Endothelial cell of umbilical vein (primary cell): ENCODE measurements around the gene GLI1. TPM values are rescaled to one million over a fixed set of nuclear protein-coding genes. Genes with fewer than 3 reads are reported as not detected.

Source experiments
- BruUV-seq: library from RNA; stranded (reverse); fragments of 400-500 nt; replicated peaks from 2 replicates; lab custom pipeline; 2021; lab: Mats Ljungman, UMichigan
- CTCF ChIA-PET: fragments of 300-600, 350-600 bp; sonication (Branson Sonifier 250); formaldehyde crosslinking; loops from one replicate; lab custom pipeline; 2021; ENCODE audit warnings: antibody characterized with exemption, inconsistent platforms; lab: Charles Lee
- POLR2A ChIA-PET: fragments of 300-600, 350-600 bp; sonication (Branson Sonifier 250); formaldehyde crosslinking; loops from one replicate; lab custom pipeline; 2021; ENCODE audit warnings: antibody characterized with exemption, inconsistent platforms; lab: Charles Lee
- DNase-seq: peaks from one replicate; pipeline ENCODE4 v3.0.0-alpha.2; 2011; ENCODE audit warnings: low read depth, low spot score
- FAIRE-seq: peaks from 2 replicates; lab custom pipeline; 2011; peaks lifted over from hg19 to GRCh38; lab: Jason Lieb, UNC
- H2AFZ ChIP-seq: 2 replicates; pipeline ENCODE4 v1.6.0; 2012; ENCODE audit warnings: low read depth, low read length, control low read depth, inconsistent platforms
- H3K27ac ChIP-seq: 2 replicates; pipeline ENCODE4 v1.5.1; 2011; ENCODE audit warnings: low read depth, mild to moderate bottlenecking, control low read depth, low read length, moderate library complexity; ENCODE audit not compliant: insufficient read depth
- H3K27me3 ChIP-seq, 2 experiments: 2 replicates each; pipeline versions ENCODE4 v1.6.0 to v1.6.1; 2011; ENCODE audit warnings: low read length in 2 of 2, mixed read lengths in 1 of 2; ENCODE audit not compliant: control insufficient read depth in 2 of 2, insufficient read depth in 2 of 2
- H3K36me3 ChIP-seq, 2 experiments: 2 replicates in 1 of 2; 3 replicates in 1 of 2; pipeline ENCODE4 v1.5.1; 2011; ENCODE audit warnings: low read length in 2 of 2, mild to moderate bottlenecking in 1 of 2, moderate library complexity in 1 of 2; ENCODE audit not compliant: control insufficient read depth in 2 of 2, insufficient read depth in 2 of 2; ENCODE audit errors: extremely low read depth in 1 of 2
- H3K4me1 ChIP-seq: 3 replicates; pipeline ENCODE4 v1.5.1; 2011; ENCODE audit warnings: mild to moderate bottlenecking, low read length; ENCODE audit not compliant: control insufficient read depth, insufficient read depth; ENCODE audit errors: extremely low read depth
- H3K4me2 ChIP-seq: 2 replicates; pipeline ENCODE4 v1.6.1; 2011; ENCODE audit warnings: low read length, control low read depth, mixed read lengths; ENCODE audit not compliant: insufficient read depth
- H3K4me3 ChIP-seq, 3 experiments: fragments of 200-600 bp in 1 of 3; sonication (generic), shearing (Covaris generic) in 1 of 3; replicated peaks in 1 of 3; 2 replicates each; pipeline ENCODE4 v1.5.1; 2011 to 2016; ENCODE audit warnings: control low read depth in 3 of 3, low read length in 3 of 3, mild to moderate bottlenecking in 2 of 3, inconsistent platforms in 1 of 3, low read depth in 1 of 3, moderate library complexity in 1 of 3; ENCODE audit not compliant: insufficient read depth in 1 of 3
- H3K79me2 ChIP-seq: 2 replicates; pipeline ENCODE4 v1.6.0; 2012; ENCODE audit warnings: low read length, inconsistent platforms; ENCODE audit not compliant: control insufficient read depth, insufficient read depth
- H3K9ac ChIP-seq: replicated peaks from 2 replicates; pipeline ENCODE3; 2011; ENCODE audit warnings: low read length, control low read depth; ENCODE audit not compliant: insufficient read depth; ENCODE audit errors: extremely low read depth
- H3K9me1 ChIP-seq: replicated peaks from 3 replicates; pipeline ENCODE4 v1.6.0; 2011; ENCODE audit warnings: mild to moderate bottlenecking, low read length; ENCODE audit not compliant: control insufficient read depth, insufficient read depth; ENCODE audit errors: extremely low read depth
- H3K9me3 ChIP-seq: replicated peaks from 2 replicates; pipeline ENCODE4 v1.5.1; 2012; ENCODE audit warnings: low read length, inconsistent platforms; ENCODE audit not compliant: control insufficient read depth, insufficient read depth
- H4K20me1 ChIP-seq: replicated peaks from 2 replicates; pipeline ENCODE3; 2011; ENCODE audit warnings: mild to moderate bottlenecking, low read length; ENCODE audit not compliant: control insufficient read depth, insufficient read depth; ENCODE audit errors: extremely low read depth
- CTCF ChIP-seq, 2 donors: IDR thresholded peaks; 1 replicate in 1 of 2; 2 replicates in 1 of 2; pipeline ENCODE4 v1.5.1; 2011; ENCODE audit warnings: low read length in 2 of 2, mild to moderate bottlenecking in 2 of 2, moderate library complexity in 2 of 2, control low read depth in 1 of 2, inconsistent platforms in 1 of 2, low read depth in 1 of 2; ENCODE audit not compliant: insufficient read depth in 1 of 2; ENCODE audit errors: extremely low read depth in 1 of 2
- EZH2 ChIP-seq: IDR thresholded peaks from 2 replicates; pipeline ENCODE4 v1.6.1; 2012; ENCODE audit warnings: borderline replicate concordance, low read depth, mild to moderate bottlenecking, moderate library complexity, low read length, inconsistent platforms; ENCODE audit not compliant: severe bottlenecking
- FOS ChIP-seq: IDR thresholded peaks from 2 replicates; pipeline ENCODE4 v1.6.1; 2011; ENCODE audit warnings: mild to moderate bottlenecking, low read length, moderate library complexity, borderline replicate concordance; ENCODE audit not compliant: insufficient read depth
- GATA2 ChIP-seq: IDR thresholded peaks from 2 replicates; pipeline ENCODE4 v1.7.0; 2011; ENCODE audit warnings: low read depth, mild to moderate bottlenecking, moderate library complexity, mixed read lengths, low read length; ENCODE audit not compliant: insufficient read length, insufficient read depth
- JUN ChIP-seq: IDR thresholded peaks from 2 replicates; pipeline ENCODE4 v1.6.1; 2011; ENCODE audit warnings: borderline replicate concordance, low read depth; ENCODE audit not compliant: insufficient read length, insufficient read depth
- MAX ChIP-seq: IDR thresholded peaks from 2 replicates; pipeline ENCODE4 v1.6.1; 2011; ENCODE audit not compliant: insufficient read depth, insufficient read length
- MYC ChIP-seq: IDR thresholded peaks from one replicate; pipeline ENCODE4 v1.6.1; 2011; ENCODE audit warnings: mild to moderate bottlenecking, low read depth, low read length
- POLR2A ChIP-seq: IDR thresholded peaks from 2 replicates; pipeline ENCODE4 v1.6.1; 2012; ENCODE audit warnings: low read depth, mild to moderate bottlenecking, control low read depth, low read length
- POLR2AphosphoS5 ChIP-seq: IDR thresholded peaks from 2 replicates; pipeline ENCODE4 v1.6.1; 2012; ENCODE audit warnings: low read depth, mild to moderate bottlenecking, control low read depth, low read length, moderate library complexity; ENCODE audit not compliant: insufficient read depth
- dilution Hi-C: fragments of 300-500 bp; cut with MboI; formaldehyde crosslinking; loops from one replicate; pipeline ENCODE4 v1.15.0; 2019; ENCODE audit warnings: low sequenced_read_pairs; ENCODE audit not compliant: extremely low pct_ligation_motif_present
- intact Hi-C: fragments of 100-400 bp; cut with micrococcal nuclease; formaldehyde crosslinking; loops from one replicate; pipeline ENCODE4 v1.10.0; 2022
- polyA plus RNA-seq, 4 experiments: library from polyadenylated mRNA; depleted of rRNA in 3 of 4; stranded (reverse) in 3 of 4; unstranded in 1 of 4; fragments of >200 nt; gene quantifications; 2 replicates each; pipeline versions ENCODE4 v1.2.1 to v1.2.3, GENCODE V29; 2011 to 2012; ENCODE audit warnings: missing spikeins in 1 of 4
- total RNA-seq: library from RNA; stranded (reverse); gene quantifications from 2 replicates; pipeline ENCODE4 v1.2.3, GENCODE V29; 2021

GLI1 gene
- total and polyA plus RNA-seq, 2 donors (not counting 3 experiments of a cell fraction or from before 2014, with no cell fraction given), result 0.10 to 0.29 TPM

- dilution Hi-C loops, result no loop called here
- peaks cover 7% of the 10 kb centered on the region for H3K4me1 ChIP-seq
- H3K27ac ChIP-seq, result no peak overlapping the region
- no peaks in the 10 kb centered on the region for H3K9me1 ChIP-seq
- H3K27me3 ChIP-seq, result peaks cover 11 to 13% of the 10 kb centered on the region in 2 experiments
- no peaks in the 10 kb centered on the region for H3K79me2 ChIP-seq
- no peaks in the 10 kb centered on the region for H3K9me3 ChIP-seq
- no peak for DNase-seq
- H2AFZ ChIP-seq, result no peak overlapping the region
- no peak for TF ChIP-seq JUN
- TF ChIP-seq MAX, result no peak
- TF ChIP-seq MYC, result no peak
- TF ChIP-seq POLR2AphosphoS5, result no peak
- TF ChIP-seq POLR2A, result no peak
- no peak for TF ChIP-seq GATA2
- TF ChIP-seq FOS, result no peak
- TF ChIP-seq CTCF (IDR thresholded peaks at IDR 0.05; ENCODE audit: extremely low read depth in 1 of 2, insufficient read depth in 1 of 2, low read depth in 1 of 2, low read length in 2 of 2), result no peak
- no peak for TF ChIP-seq EZH2
- H3K4me3 ChIP-seq, result no peak overlapping the region
- no peak overlapping the region for H3K4me2 ChIP-seq
- no peak overlapping the region for H3K9ac ChIP-seq
- no peaks in the 10 kb centered on the region for H4K20me1 ChIP-seq
- POLR2A ChIA-PET, result no interaction called here
- CTCF ChIA-PET, result interaction anchor here (0.9 kb wide), 1 partner anchor 23 kb away, joined by 3 read pairs; no protein-coding TSS in a partner anchor
- no peak for FAIRE-seq
- no TSS peak for BruUV-seq
- H3K36me3 ChIP-seq, result no peaks in the 10 kb centered on the region
- intact Hi-C loops, result no loop called here
These were observed 22.1 kb downstream of the GLI1 start for GRCh38 chr12:57481671-57482070.
